ENCODE measurements around the gene TNNT2. TPM values are rescaled to one million over a fixed set of nuclear protein-coding genes. Genes with fewer than 3 reads are reported as not detected.

TNNT2 gene
- total and polyA plus RNA-seq, 2 of the 4 experiments (the other 2 are of a cell fraction), result 0.18 to 1.2 TPM

GRCh38 chr1:201405484-201405831 lies 28.0 kb upstream of the TNNT2 start:
- no peak overlapping the region for H3K9ac ChIP-seq (ENCODE audit: low read depth, low read length)
- intact Hi-C loops (cut with micrococcal nuclease), result loop anchor here (5.0 kb wide), 1 partner anchor 433 kb away; no protein-coding TSS in a partner anchor

More at GRCh38 chr1:201405484-201405831, 28.0 kb upstream of the TNNT2 start:
- Histone ChIP-seq H3K79me1 (ENCODE audit: low read depth in 1 of 2, low read length in 2 of 2) (no peaks in the 10 kb centered on the region), H3K56ac (ENCODE audit: extremely low read depth, insufficient read depth, low read length) (no peak overlapping the region), H2BK5ac (ENCODE audit: low read depth, low read length, poor library complexity, severe bottlenecking) (no peak overlapping the region), H2BK120ac (ENCODE audit: low read depth, low read length) (no peak overlapping the region), H3K4me2 (ENCODE audit: low read depth, low read length) (no peak overlapping the region), H3K27me3 (ENCODE audit: control insufficient read depth, insufficient read depth, low read length) (peaks cover 60% of the 10 kb centered on the region), H3K36me3 (ENCODE audit: control insufficient read depth, insufficient read depth, low read length) (no peaks in the 10 kb centered on the region), H2BK15ac (ENCODE audit: low read depth, low read length) (no peak overlapping the region), H3K4me1 (ENCODE audit: control insufficient read depth, insufficient read depth, low read length) (no peaks in the 10 kb centered on the region), H3K18ac (ENCODE audit: low read depth, low read length) (no peak overlapping the region), H2AK5ac (ENCODE audit: low read depth, low read length) (no peak overlapping the region), H4K8ac (ENCODE audit: low read depth in 2 of 2, low read length in 2 of 2) (no peak overlapping the region), H4K20me1 (ENCODE audit: insufficient read depth, low read length) (no peaks in the 10 kb centered on the region), H3K4ac (ENCODE audit: low read depth, low read length) (no peak overlapping the region), H3K9me1 (ENCODE audit: insufficient read depth, low read length) (no peaks in the 10 kb centered on the region), H4K91ac (ENCODE audit: insufficient read depth, low read depth, low read length) (no peak overlapping the region), H2AFZ (replicated peaks; ENCODE audit: low read length, poor library complexity) (no peak overlapping the region), H2AK9ac (replicated peaks; ENCODE audit: low read depth, low read length, poor library complexity) (no peak overlapping the region), H3K14ac (replicated peaks; ENCODE audit: low read depth, low read length) (no peak overlapping the region), H3K23ac (ENCODE audit: low read depth, low read length) (no peak overlapping the region), H3K4me3 (ENCODE audit: insufficient read depth, low read depth, low read length) (no peak overlapping the region), H3K9me3 (ENCODE audit: control insufficient read depth, insufficient read depth, low read length) (no peaks in the 10 kb centered on the region), H2BK20ac (ENCODE audit: low read depth, low read length) (no peak overlapping the region), H3K27ac (ENCODE audit: insufficient read depth, low read length) (no peak overlapping the region), H4K5ac (ENCODE audit: low read depth, low read length) (no peak overlapping the region)
- no CpG with 5 or more reads among the region's 10 CpGs for WGBS, 2 experiments (ENCODE audit: extremely low coverage in 2 of 2, insufficient read length in 1 of 2)
- no peak for TF ChIP-seq RFX5 (IDR thresholded peaks at IDR 0.05; ENCODE audit: low read depth, low read length)
- TF ChIP-seq MAFK (IDR thresholded peaks at IDR 0.05; ENCODE audit: low read depth, low read length), result no peak
- TF ChIP-seq, protein P1, sequence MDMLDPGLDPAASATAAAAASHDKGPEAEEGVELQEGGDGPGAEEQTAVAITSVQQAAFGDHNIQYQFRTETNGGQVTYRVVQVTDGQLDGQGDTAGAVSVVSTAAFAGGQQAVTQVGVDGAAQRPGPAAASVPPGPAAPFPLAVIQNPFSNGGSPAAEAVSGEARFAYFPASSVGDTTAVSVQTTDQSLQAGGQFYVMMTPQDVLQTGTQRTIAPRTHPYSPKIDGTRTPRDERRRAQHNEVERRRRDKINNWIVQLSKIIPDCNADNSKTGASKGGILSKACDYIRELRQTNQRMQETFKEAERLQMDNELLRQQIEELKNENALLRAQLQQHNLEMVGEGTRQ (IDR thresholded peaks at IDR 0.05; ENCODE audit: low read depth, low read length), result no peak
- no peak for TF ChIP-seq BHLHE40 (IDR thresholded peaks at IDR 0.05; ENCODE audit: low read depth, low read length)
- TF ChIP-seq CTCF (conservative IDR thresholded peaks at IDR 0.05; ENCODE audit: low read depth, low read length), result no peak
- no peak for TF ChIP-seq MAZ (IDR thresholded peaks at IDR 0.05; ENCODE audit: borderline replicate concordance, low read depth, low read length)
- no peak for TF ChIP-seq CEBPB (IDR thresholded peaks at IDR 0.05; ENCODE audit: low read depth, low read length)
- TF ChIP-seq, protein P2, sequence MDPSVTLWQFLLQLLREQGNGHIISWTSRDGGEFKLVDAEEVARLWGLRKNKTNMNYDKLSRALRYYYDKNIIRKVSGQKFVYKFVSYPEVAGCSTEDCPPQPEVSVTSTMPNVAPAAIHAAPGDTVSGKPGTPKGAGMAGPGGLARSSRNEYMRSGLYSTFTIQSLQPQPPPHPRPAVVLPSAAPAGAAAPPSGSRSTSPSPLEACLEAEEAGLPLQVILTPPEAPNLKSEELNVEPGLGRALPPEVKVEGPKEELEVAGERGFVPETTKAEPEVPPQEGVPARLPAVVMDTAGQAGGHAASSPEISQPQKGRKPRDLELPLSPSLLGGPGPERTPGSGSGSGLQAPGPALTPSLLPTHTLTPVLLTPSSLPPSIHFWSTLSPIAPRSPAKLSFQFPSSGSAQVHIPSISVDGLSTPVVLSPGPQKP (IDR thresholded peaks at IDR 0.05; ENCODE audit: borderline replicate concordance, low read depth, low read length), result no peak
- TF ChIP-seq MXI1 (IDR thresholded peaks at IDR 0.05; ENCODE audit: borderline replicate concordance, low read depth, low read length), result no peak
- TF ChIP-seq SMC3 (IDR thresholded peaks at IDR 0.05; ENCODE audit: low read depth, low read length), result no peak
- no peak for TF ChIP-seq CHD1 (IDR thresholded peaks at IDR 0.05; ENCODE audit: low read depth, low read length)
- no peak for TF ChIP-seq NFE2L2 (IDR thresholded peaks at IDR 0.05; ENCODE audit: low read depth, low read length)
- no peak for TF ChIP-seq FOS (IDR thresholded peaks at IDR 0.05; ENCODE audit: low read depth, low read length)
- no peak for TF ChIP-seq RAD21 (IDR thresholded peaks at IDR 0.05; ENCODE audit: low read length)
- BruUV-seq (replicated peaks), result no TSS peak
- ATAC-seq (ENCODE audit: low read depth) (no peak), DNase-seq (no peak)
- dilution Hi-C loops (cut with HindIII; ENCODE audit: low sequenced_read_pairs, unreplicated experiment), result no loop called here
- in situ Hi-C loops (cut with MboI; ENCODE audit: low sequenced_read_pairs), result no loop called here
- CTCF ChIA-PET, result interaction anchor here (0.6 kb wide), 1 partner anchor 55 kb away, joined by 3 read pairs; no protein-coding TSS in a partner anchor
- POLR2A ChIA-PET (ENCODE audit: unreplicated experiment), result no interaction called here

All from IMR-90 (cell line).